PC-3 (cell line): ENCODE measurements around the gene MOB1B. TPM values are rescaled to one million over a fixed set of nuclear protein-coding genes. Genes with fewer than 3 reads are reported as not detected.
A peak's percentile ranks its signal among the peaks of the same experiment; 100 is the strongest.

Experiments
- ATAC-seq: fragments of 200-7000 bp; cut with Tn5 transposase; 2 replicates; pipeline ENCODE4 v1.9.1; 2020; ENCODE audit warnings: mild to moderate bottlenecking, moderate library complexity
- BruUV-seq: library from RNA; stranded (reverse); fragments of 400-500 nt; replicated peaks from 2 replicates; lab custom pipeline; 2021; lab: Mats Ljungman, UMichigan
- CTCF ChIA-PET: fragments of 300-600 bp; sonication (Branson Sonifier 250); formaldehyde crosslinking; loops from one replicate; lab custom pipeline; 2022; ENCODE audit warnings: antibody characterized with exemption; lab: Charles Lee
- POLR2A ChIA-PET: fragments of 300-600 bp; sonication (Branson Sonifier 250); formaldehyde crosslinking; loops from one replicate; lab custom pipeline; 2022; ENCODE audit warnings: antibody characterized with exemption; ENCODE audit not compliant: unreplicated experiment; lab: Charles Lee
- DNase-seq: peaks from one replicate; pipeline ENCODE4 v3.0.0-alpha.2; 2015
- H2AFZ ChIP-seq: fragments of 300-600 bp; sonication (generic); 2 replicates; pipeline ENCODE4 v1.6.0; 2016; ENCODE audit warnings: antibody characterized with exemption, low read length
- H3F3A ChIP-seq: fragments of 300-600 bp; sonication (generic); one replicate; pipeline ENCODE4 v1.6.0; 2017; ENCODE audit warnings: antibody characterized with exemption, low read length, control low read depth, mild to moderate bottlenecking; ENCODE audit not compliant: unreplicated experiment
- H3K27ac ChIP-seq: fragments of 300-600 bp; sonication (generic); 2 replicates; pipeline ENCODE4 v1.5.1; 2016; ENCODE audit warnings: mild to moderate bottlenecking, low read length
- H3K27me3 ChIP-seq: fragments of 300-600 bp; sonication (generic); 2 replicates; pipeline ENCODE4 v1.6.1; 2016; ENCODE audit warnings: low read length, mixed read lengths
- H3K36me3 ChIP-seq: fragments of 300-600 bp; sonication (generic); 2 replicates; pipeline ENCODE4 v1.6.1; 2016; ENCODE audit warnings: low read depth, mixed run types, low read length, mixed read lengths
- H3K4me1 ChIP-seq: fragments of 300-600 bp; sonication (generic); 2 replicates; pipeline ENCODE4 v1.5.1; 2016; ENCODE audit warnings: low read length; ENCODE audit not compliant: insufficient read depth
- H3K4me2 ChIP-seq: fragments of 300-600 bp; sonication (generic); 2 replicates; pipeline ENCODE4 v1.6.0; 2016; ENCODE audit warnings: low read length
- H3K4me3 ChIP-seq: fragments of 300-600 bp; sonication (generic); 2 replicates; pipeline ENCODE4 v1.5.1; 2016; ENCODE audit warnings: mild to moderate bottlenecking, low read length, mixed read lengths
- H3K79me2 ChIP-seq: fragments of 300-600 bp; sonication (generic); 2 replicates; pipeline ENCODE4 v1.6.1; 2017; ENCODE audit warnings: low read length, mixed read lengths
- H3K9ac ChIP-seq: fragments of 300-600 bp; sonication (generic); 2 replicates; pipeline ENCODE4 v1.6.0; 2016; ENCODE audit warnings: mild to moderate bottlenecking, low read length
- H3K9me2 ChIP-seq: fragments of 300-600 bp; sonication (generic); replicated peaks from 2 replicates; pipeline ENCODE4 v1.6.1; 2016; ENCODE audit warnings: mixed run types, low read length, mixed read lengths
- H3K9me3 ChIP-seq: fragments of 300-600 bp; sonication (generic); 2 replicates; pipeline ENCODE4 v1.6.1; 2016; ENCODE audit warnings: low read length, mixed read lengths
- H4K20me1 ChIP-seq: fragments of 300-600 bp; sonication (generic); 2 replicates; pipeline ENCODE4 v1.6.1; 2016; ENCODE audit warnings: low read length, mixed read lengths
- CTCF ChIP-seq: fragments of 300-600 bp; sonication (generic); conservative IDR thresholded peaks from 2 replicates; pipeline ENCODE4 v1.5.1; 2017; ENCODE audit warnings: antibody characterized with exemption, low read depth, mild to moderate bottlenecking, low read length
- EZH2 ChIP-seq: fragments of 300-600 bp; sonication (generic); IDR thresholded peaks from one replicate; pipeline ENCODE4 v1.6.1; 2017; ENCODE audit warnings: antibody characterized with exemption, mild to moderate bottlenecking, low read length; ENCODE audit not compliant: unreplicated experiment
- EZH2phosphoT487 ChIP-seq: fragments of 300-600 bp; sonication (generic); IDR thresholded peaks from 2 replicates; pipeline ENCODE4 v1.6.1; 2018; ENCODE audit warnings: mild to moderate bottlenecking, antibody characterized with exemption, low read length, borderline replicate concordance
- intact Hi-C: fragments of 100-400 bp; cut with micrococcal nuclease; formaldehyde crosslinking; loops from 2 replicates; pipeline ENCODE4 v1.9.0; 2023
- total RNA-seq: library from RNA; depleted of rRNA; stranded (reverse); fragments of >200 nt; gene quantifications from 2 replicates; pipeline ENCODE4 v1.2.3, GENCODE V29; 2014

MOB1B gene
- total RNA-seq, 1 experiment from 2014 or later, result 11.4 TPM

- intact Hi-C loops, result loop anchor here (2.0 to 5.0 kb wide), 3 partner anchors 90 to 305 kb away; partner anchors contain the start of genes GRSF1, MOB1B and UTP3
- H3K4me3 ChIP-seq, result peak overlapping the region; percentile 75
- peak overlapping the region; percentile 76 for H3K9ac ChIP-seq
- ATAC-seq, result no peak
- H3K4me1 ChIP-seq, result peaks cover 31% of the 10 kb centered on the region
- H4K20me1 ChIP-seq, result no peaks in the 10 kb centered on the region
- no peaks in the 10 kb centered on the region for H3K27me3 ChIP-seq
- H3K79me2 ChIP-seq, result peaks cover 38% of the 10 kb centered on the region
- peak overlapping the region; percentile 84 for H2AFZ ChIP-seq
- peak overlapping the region; percentile 89 for H3K4me2 ChIP-seq
- H3K9me3 ChIP-seq, result no peaks in the 10 kb centered on the region
- no peaks in the 10 kb centered on the region for H3F3A ChIP-seq
- no TSS peak for BruUV-seq
- H3K27ac ChIP-seq, result no peak overlapping the region
- TF ChIP-seq EZH2 (no peak), EZH2phosphoT487 (no peak), CTCF (no peak)
- CTCF ChIA-PET, result interaction anchor here (1.4 kb wide), 1 partner anchor 18 kb away, joined by 13 read pairs; no protein-coding TSS in a partner anchor
- no peaks in the 10 kb centered on the region for H3K36me3 ChIP-seq
- POLR2A ChIA-PET, result interaction anchor here (1.0 kb wide), 1 partner anchor 153 kb away, joined by 7 read pairs; no protein-coding TSS in a partner anchor
- no peaks in the 10 kb centered on the region for H3K9me2 ChIP-seq
- DNase-seq, result peak; percentile 27
Measured at GRCh38 chr4:70992391-70992881, 90.3 kb downstream of the MOB1B start.

DNA sequence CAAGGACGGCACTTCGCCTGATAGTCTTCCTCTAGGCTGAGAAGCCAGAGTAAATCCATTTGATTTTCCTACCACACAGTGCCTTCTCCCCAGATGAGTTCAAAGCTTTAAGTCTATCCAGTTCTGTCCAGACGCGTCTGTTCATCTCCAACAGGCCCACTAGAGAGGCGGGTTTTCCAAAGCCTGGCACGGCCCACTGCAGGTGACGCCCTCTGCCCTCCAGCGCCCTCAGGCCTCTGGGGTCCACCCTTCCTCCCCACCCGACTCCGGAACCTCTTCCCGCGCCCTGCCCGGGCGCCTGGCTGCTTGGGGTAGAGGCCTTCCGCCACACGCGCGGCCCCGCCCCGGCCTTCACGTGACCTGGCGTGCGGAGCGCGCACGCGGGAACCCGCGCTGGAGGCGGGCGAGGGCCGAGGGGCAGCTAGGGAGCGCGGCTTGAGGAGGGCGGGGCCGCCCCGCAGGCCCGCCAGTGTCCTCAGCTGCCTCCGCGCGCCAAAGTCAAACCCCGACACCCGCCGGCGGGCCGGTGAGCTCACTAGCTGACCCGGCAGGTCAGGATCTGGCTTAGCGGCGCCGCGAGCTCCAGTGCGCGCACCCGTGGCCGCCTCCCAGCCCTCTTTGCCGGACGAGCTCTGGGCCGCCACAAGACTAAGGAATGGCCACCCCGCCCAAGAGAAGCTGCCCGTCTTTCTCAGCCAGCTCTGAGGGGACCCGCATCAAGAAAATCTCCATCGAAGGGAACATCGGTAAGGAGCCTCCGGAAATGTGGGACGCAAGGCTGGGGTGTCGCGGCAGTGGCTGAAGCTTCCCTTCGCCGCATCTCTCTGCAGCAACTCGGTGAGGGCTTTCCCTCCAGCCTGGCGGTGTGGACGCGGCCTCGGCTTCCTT lies 91.3 kb downstream of the MOB1B start, which contains the start of gene DCK:
Gene DCK, plus strand, starts transcription at position 469 of the 888 bp plus-strand sequence. Its CDS starts 187 bp downstream, at position 656.
- Histone ChIP-seq H4K20me1 (no peaks in the 10 kb centered on the region), H3K9ac (peak within 1 kb of the TSS; percentile 76), H3K79me2 (peaks cover 45% of the 10 kb centered on the region), H3K9me3 (no peaks in the 10 kb centered on the region), H3K4me1 (peaks cover 31% of the 10 kb centered on the region), H3K36me3 (peaks cover 1% of the 10 kb centered on the region; the same call in 1 of the 2 replicates), H3F3A (no peaks in the 10 kb centered on the region), H3K27ac (peak within 1 kb of the TSS; percentile 29), H2AFZ (peak within 1 kb of the TSS; percentile 84), H3K4me3 (peak within 1 kb of the TSS; percentile 75), H3K9me2 (no peaks in the 10 kb centered on the region), H3K4me2 (peak within 1 kb of the TSS; percentile 89), H3K27me3 (no peaks in the 10 kb centered on the region)
- DNase-seq (peak; percentile 95), ATAC-seq (peak; percentile 87)
- intact Hi-C loops, result loop anchor here (2.0 to 5.0 kb wide), 3 partner anchors 91 to 306 kb away; partner anchors contain the start of genes GRSF1, MOB1B and UTP3
- TF ChIP-seq CTCF, result no peak
- no peak for TF ChIP-seq EZH2
- no peak for TF ChIP-seq EZH2phosphoT487
- TSS peak; percentile 36 for BruUV-seq
- ChIA-PET CTCF (interaction anchor here (0.6 to 1.4 kb wide), 4 partner anchors 17 to 108 kb away, joined by 3 to 13 read pairs (median 6); no protein-coding TSS in a partner anchor), POLR2A (interaction anchor here (0.6 to 1.0 kb wide), 5 partner anchors 9 to 1326 kb away, joined by 3 to 22 read pairs (median 7); no protein-coding TSS in a partner anchor)
